NCI-H2081 (cell line): Measurements from ENCODE around the gene MAFG.
A peak's percentile ranks its signal among the peaks of the same experiment; 100 is the strongest.
"Not testable (repeated sequence)": the region's sequence is repeated elsewhere in the genome, so short reads cannot be mapped to it uniquely, and the experiment has no call there.

Experiments used
- DNase-seq, 2 experiments: peaks; one replicate each; lab custom pipeline; 2025; lab: John Stamatoyannopoulos, UW

The MAFG gene

DNA sequence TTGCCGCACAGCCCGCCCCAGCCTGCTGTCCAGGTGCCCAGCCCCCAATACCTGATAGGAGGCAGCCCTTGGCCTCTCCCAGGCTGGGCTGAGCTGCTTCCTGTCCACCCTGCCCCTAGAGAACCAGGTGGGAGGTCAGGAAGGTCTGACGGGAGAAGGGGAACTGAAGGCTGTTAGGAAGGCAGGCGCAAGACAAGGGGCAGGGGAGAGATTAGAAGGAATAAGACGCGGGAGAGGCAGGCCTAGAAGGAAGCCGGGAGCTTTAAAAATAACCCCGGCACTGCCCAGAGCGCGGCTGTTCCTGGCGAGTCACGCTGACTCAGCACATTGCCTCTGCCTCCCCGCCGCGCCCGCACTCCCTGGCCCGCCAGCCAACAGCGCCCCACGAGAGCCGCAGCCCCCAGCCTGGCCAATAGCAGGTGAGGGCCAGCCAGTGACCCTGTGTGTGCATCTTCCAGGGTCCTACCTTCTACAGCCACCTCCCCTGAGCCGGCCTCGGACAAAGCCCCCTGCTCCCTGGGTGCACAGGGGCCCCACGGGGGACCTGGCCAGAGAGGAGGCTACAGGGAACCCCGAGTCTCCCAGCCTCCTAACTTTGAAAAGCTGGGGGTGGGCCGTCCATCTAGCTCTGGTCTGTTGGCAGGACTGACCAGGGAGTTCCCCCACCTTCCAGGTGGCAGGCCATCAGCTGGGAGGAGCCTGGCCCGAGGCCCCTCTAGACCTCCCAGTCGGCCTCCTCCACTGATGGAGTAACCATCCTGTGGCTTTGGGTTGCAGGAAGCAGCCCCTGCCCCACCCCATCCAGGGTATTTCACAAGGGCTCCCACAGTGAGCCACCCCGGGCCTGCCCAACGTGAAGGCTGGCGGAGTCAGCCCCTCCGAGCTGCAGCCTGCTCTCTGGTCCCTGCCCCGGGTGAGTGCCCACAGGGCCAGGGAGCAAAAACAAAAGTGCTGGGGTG lies 4.0 kb downstream of the MAFG start:
- no peak for DNase-seq

DNA sequence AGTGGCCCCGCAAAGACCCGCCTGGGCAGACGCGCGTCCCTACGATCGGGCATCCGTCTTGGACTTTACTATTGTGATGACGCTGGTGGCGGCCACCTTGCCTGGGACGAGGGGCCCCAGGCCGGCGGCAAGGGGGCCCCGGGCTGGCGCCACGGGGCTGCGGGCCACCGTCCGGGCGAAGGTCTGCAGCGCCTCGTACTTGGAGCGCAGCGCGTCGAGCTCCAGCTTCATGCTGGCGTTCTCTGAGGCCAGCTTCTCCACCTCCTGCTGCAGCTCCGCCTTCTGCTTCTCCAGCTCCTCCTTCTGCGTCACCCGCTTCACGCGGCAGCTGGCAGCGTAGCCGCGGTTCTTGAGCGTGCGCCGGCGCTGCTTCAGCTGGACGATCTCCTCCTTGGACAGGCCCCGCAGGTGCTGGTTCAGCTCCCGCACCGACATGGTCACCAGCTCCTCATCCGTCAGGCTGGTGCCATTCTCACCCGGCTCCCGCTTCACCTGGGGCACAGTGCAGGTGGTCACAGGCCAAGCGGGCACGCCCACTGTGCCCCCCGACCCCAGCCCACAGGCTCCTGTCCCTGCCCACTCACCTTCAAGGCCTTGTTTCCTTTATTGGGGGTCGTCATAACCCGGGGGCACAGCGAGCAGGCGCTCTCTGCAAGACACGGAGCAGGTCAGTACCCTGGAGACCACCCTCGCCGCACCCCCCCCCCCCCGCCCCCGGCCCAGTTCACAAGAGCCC lies 4.8 kb downstream of the MAFG start:
- DNase-seq: no peak

DNA sequence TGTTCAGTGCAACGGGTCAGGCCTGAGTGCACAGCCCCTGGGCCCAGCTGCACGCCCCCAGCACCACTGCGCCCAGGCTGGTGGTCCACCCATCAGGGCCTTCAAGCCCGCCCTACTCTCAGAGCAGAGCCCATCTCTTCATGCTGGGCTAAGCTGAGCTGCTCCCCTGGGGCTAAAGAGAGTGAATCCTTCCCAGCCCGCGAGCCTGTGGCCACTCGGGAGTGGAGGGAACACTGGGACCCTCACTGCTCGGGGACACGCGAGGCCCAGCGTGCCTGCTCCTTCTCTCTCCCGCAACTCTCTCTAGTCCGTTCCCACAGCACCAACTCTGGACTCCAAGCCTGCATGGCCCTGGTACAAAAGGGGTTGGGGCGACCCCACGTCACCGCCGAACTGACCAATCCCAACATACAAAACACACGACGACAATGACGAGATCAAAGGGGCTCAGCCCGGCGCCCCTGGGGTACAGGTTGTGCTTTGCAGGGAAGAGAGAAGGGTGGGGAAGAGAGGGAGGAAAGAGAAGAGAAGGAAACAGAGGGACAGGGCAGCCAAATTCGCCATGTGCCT lies 5.5 kb downstream of the MAFG start:
- no peak for DNase-seq

DNA sequence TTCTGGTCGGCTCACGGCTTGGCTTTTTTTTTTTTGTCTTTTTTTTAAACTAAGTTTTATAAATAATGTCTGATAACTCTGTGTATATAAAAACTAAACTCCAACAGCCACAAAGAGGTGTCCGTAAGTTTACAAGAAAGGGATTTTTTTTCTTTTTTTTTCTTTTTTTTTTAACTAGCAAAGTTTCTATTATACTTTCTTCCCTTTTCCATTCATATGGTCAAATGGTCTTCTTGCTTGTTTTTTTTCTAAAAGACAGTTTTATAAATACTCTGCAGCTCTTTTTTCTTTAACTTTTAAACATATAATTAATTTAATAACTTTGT lies 6.0 kb downstream of the MAFG start:
- DNase-seq: no peak

DNA sequence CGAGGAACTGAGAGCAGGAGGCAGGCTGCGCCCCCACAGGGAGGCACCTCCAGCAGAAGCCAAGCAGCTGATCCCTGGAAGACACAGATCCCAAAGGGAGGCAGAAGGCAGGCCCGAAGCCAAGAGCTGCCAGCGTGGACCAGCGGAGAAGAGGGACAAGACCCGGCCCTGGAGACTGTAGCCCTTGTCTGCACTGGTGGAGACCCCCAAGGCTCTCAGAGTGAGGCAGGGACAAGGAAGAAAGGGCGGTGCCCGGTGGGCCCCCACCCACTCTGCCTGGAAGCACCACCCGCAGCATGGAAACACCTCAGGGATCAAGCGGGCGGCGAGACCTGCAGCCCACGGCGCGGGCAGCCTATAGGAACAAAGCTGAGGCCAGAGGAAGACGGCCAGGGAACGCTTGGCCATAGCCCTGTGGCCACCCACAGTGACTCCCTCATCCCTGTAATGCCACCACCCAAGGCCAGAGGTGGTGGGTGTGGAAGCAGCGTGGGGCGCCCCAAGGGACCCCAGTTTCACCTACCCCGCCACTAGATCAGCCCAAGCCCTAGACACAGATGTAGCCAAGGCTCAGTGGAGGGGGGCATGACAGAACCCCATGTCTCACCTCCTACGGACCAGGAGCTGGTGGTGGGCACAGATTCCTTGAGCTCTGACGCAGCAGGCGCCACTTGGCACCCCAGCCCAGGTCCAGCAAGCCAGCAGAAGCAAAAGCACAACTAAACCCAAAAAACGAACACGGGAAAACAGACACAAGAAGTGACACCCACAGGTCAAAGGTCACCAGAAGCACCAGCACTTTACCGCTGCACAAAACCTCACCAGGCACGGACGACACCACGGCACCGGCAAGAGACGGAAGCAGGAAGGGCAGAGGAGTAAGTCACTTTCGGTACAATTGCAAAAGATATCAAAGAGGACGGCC lies 6.7 kb downstream of the MAFG start:
- DNase-seq: no peak

DNA sequence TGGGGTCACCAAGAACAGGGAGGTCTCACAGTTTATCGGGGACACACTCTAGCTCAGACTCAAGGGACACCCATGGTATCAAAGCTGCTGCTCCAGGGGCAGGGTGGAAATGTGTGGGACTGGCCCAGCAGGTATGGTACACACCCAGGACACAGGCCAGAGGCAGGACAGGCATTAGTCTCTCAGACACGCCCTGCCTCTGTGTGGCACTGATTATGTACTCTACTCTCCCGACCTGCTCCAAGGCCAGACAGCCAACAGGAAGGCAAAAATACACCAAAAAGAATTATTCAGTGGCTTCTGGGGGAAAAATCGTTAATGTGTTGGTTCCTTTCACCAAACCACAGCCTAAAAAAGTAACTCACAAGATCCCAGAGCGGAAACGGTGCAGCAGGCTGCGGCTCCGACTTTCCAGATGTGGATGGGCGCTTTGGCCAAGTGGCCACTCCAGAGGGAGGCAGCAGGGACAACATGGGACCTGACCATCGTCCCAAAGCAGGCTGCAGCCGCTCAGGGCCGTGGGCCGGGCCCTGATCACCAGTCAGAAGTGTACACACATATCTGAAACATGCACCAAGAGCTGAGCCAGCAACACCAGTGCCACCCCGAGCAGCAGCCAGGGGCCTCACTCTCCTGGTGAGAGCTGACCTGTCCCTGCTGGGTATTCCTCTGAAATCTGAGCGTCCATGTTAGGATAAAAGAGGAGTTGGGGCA lies 8.5 kb downstream of the MAFG start:
- no peak for DNase-seq

DNA sequence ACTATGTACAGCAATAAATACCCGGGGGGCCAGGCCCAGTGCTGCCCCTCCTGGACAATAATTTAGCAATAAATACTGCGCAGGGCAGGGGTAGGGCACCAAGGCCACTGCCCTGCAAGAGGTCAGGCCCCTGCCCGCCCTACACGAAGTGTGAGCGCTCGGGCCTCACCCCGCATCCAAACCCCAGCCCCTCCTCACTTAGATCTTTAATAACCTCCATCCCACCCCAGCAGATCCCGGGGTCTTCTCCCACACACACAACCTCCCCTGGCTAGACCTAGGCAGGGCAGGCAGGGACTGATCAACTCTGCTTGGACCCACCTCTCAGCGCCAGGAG lies 9.2 kb downstream of the MAFG start:
- not testable (repeated sequence) for DNase-seq

DNA sequence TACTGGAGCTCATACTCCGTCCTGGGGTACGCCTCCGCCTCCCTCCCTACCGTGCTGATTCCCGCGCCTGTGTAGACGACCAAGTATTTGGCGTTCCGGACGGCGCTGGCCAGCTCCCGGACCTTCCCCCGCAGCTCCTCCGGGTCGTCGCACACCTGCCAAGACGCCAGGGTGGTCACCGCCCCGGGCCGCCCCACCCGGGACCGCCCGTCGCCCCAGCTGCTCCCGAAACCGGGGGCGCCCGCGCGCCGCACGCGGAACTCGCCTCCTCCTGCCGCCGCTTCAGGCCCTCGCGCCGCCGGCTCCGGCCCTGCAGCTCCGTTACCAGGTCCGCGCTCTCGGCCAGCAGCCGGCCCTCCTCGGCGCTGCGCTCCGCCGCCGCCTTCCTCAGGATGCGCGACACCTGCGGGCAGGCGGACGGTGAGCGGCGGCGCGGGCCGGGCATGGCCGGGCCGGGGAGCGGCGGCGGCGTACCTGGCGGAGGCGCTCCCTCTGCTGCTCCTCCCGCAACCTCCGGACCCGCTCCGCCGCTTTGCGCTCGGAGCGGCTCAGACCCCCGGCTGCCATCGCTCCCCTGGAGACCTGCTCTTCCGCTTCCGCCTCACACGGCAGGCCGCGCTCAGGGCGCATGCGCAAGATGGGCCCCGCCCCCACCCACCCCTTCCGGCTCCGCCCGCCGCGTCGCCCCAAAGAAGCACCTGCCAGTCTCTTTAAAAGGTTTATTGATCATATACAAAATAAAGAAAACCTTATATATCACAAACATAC lies 9.8 kb downstream of the MAFG start, which contains the start of gene SIRT7:
Gene SIRT7 (minus strand): TSS at position 612 of the 768 bp plus-strand sequence. CDS start 45 bp downstream, at position 567.
- DNase-seq: peak; percentile 86 to 87

DNA sequence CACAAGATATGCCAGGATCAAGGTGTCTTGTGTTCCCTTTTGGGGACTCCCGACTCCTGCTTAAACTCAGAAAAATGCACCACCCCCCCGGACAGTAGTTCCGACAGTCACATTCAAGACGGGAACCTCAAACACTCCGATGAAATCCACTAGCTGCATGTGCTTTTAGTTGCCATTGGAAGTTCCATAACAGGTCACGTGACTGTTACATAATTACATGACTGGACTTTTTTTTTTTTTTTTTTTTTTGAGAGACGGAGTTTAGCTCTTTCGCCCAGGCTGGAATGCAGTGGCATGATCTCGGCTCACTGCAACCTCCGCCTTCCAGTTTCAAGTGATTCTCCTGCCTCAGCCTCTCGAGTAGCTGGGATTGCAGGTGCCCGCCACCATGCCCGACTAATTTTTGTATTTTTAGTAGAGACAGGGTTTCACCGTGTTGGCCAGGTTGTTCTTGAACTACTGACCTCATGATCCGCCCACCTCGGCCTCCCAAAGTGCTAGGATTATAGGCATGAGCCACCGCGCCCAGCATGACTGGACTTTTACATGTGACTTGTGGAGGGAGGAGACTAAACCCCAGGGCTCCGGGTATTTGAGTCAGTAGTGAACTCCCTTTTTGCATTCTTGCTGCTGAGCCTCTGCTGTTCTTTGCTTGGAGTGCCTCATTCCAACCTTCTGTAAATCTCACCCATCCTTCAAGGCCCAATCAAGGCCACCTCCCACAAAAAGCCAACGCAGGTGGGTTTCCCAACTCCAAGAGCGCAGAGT lies 11.1 kb downstream of the MAFG start:
- DNase-seq: no peak

DNA sequence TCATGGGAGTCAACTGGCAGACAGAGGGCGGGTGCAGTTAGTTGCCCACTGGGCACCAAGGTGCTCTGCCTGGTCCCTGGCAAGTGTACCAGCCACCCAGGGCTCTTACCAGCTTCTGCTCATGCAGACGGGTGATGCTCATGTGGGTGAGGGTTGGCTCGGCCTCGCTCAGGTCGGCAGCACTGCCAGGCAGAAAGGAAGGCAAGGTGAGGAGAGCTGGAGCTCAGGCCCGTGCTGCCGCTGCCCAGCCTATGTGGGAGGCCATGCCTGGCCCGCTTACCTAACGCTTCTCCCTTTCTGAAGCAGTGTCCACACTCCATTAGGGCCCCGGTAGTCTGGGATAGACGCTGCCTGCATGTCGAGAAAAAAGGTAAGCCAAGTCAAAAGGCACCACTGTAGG lies 12.2 kb downstream of the MAFG start:
- no peak for DNase-seq

DNA sequence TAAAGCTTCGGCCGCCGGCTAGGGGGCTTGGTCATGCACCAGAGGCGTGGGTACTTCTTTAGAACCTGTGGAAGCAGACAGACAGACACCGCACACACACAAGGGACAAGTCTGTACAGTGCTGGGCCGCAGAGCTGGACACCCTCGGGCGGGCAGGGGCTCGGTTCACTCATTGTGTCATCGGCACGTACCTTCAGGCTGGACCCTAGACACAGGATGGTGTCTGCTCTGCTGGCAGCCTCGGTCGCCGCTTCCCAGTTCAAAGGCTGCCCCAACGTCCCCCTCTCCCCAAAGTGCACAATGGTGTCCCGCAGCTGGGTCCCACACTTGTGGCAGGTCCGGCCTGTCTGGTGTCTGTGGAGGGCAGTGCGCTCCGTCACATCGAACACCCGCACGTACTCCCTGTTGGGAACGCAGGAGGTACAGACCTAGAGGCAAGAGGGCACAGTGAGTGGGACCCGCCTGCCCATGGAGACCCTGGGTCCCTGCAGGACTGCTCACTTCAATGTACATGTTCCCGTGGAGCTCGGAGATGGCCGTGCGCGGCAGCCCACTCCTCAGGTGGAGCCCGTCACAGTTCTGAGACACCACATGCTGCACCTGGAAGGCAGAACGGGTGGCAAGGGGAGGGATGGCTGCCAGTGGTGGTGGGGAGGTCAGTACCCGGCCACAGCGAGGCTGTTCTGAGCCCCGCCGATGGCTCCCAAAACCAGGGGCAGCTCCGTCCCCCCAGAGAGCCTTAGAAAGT lies 13.3 kb downstream of the MAFG start:
- DNase-seq: no peak

DNA sequence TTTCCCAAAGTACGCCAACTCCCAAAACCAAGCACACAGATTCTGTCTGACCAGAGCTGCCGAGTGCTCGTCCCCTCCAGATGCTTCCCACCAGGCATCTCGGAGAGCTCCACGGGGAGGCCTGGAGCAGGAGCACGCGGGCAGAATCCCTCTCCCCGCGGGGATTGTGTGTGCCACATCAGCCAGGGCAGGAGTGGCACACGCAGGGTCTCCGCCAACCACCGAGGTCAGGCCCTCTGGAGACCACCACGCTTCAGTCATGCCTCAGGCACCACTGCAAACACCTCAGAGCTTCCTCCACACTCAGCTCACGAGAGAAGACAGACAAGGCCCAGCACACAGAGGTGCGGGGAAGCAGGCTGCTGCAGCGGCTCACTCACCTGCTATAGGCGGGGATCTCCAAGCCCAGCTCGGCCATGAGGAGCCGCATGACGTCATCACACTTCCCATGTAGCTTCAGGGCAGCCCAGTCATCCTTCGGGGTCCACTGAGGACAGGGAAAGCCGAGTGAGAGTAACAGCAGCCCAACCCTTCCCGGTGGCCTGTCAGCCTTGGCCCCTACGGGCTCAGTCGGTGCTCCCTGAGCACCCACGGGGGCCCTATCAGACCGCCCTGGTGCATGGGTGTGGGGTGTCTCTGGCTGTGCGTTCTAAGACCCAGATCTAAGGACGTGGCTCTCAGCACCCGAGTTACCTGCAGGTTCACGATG lies 14.0 kb downstream of the MAFG start:
- DNase-seq: no peak

DNA sequence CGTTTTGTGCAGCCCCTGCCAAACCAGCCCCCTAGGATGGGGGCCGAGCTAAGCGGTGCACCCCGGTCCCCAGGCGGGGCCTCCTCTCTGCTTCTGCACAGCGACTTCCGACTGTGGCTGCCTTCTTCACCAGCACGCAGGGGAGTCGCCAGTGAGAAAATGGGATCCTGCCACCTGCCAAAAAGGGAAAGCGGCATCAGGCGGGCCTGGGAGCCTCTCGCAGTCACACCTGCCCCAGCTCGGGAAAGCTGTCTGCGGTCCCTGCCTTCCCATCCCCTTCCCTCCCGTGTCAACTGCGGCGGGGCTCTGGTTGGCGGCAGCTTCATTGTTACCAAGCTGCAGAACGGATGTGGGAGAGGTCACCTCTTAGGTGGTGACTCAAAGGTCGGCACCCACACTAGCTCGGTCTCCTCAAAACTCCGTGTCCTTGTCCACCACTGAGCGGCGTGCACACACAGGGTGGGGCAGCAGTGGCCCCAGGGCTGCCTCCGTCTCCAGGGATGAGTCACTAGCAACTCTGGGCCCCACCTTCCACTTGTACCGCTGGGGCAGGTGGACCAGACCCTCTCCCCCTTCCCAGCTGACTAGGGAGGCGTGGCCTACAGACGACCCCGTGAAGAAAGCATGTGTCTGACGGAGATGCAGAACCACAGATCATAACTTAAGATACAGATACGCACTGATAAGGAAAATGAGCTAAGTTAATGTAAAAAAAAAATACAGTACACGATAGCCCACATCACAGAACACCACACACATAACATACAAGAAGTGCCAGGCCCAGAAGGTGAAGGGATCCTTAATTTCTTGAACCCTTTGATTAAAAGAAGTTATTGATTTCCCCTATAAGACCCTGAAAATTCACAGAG lies 14.9 kb downstream of the MAFG start:
- no peak for DNase-seq

DNA sequence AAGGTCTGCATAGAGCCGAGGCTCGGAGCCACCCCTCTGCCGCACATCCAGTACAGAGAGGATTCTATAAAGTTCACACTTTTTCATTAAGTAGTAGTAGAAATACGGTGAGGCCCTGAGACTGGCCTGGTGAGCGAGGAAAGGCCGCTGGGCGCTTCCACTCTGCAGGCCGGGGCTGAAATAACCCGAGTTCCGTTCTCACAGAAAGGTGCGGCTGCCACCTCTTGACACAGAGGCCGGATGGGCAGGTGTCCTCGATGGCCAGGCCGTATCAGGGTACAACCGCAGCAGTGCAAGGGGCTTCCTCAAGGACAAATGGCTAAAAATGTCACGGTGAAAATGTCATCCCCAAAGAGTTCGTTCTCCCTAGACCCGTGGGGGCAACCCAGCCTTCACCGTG lies 15.6 kb downstream of the MAFG start:
- no peak for DNase-seq

DNA sequence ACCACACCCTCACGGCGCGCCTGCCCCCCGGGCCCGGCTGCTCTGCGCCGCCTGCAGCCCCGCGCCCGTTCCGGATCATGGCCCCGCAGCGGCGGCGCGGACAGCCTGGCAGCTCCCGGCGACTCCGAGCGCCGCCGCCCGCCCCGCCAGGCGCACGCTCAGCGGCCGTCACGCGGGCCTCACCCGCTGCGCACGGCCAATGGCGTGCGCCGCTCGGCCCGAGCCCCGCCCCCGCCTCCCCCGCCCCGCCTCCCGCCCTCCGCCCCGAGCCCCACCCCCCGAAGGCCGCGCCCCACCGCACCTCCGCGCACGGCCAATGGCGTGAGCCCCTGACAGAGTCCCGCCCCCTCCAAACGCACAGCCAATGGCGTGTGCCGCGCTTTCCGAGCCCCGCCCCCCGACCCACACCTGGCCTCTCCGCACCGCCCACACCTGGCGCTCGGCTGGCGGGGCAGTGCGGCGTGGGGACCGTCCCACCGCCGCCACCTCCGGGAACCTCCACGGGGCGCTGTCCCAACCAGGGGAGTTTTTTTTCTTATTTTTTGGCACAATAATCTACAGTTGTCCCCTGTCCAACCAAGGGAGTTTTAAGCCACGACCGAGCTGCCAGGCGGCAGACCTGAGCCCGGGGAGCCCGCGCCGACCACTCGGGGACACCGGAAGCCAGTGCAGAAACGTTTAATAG lies 16.1 kb downstream of the MAFG start, which contains the start of gene PCYT2:
Gene PCYT2 (minus strand): TSS at position 123 of the 685 bp plus-strand sequence. CDS start 44 bp downstream, at position 79.
- DNase-seq: peak; percentile 91 to 97

DNA sequence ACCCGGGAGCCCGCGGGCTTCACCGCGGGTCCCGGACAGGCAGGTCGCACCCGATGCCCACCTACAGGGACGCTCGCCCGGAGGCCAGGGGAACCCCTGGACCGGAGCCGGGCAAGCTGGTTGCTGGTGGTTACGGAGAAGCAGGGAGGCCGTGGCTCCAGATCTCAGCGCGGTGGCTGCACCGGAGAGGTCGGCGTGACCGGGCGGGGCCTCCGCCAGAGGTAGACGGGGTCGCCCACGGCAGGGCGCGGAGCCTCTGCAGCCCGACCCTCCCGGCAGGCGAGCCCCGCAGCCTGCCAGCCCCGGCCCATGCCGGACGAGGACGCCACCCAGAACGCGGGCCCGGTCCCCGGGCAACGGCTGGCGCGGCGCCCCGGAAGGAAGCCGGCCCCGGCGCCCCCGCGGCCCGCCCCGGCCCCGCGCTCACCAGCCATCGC lies 16.7 kb downstream of the MAFG start:
- no peak for DNase-seq
